ENCODE measurements around the gene TP53I11.
A peak's percentile ranks its signal among the peaks of the same experiment; 100 is the strongest.

TP53I11 gene

GRCh38 chr11:44912270-44912987 lies 38.3 kb downstream of the TP53I11 start:
- no peak for DNase-seq (ENCODE audit: low read depth)

DNA sequence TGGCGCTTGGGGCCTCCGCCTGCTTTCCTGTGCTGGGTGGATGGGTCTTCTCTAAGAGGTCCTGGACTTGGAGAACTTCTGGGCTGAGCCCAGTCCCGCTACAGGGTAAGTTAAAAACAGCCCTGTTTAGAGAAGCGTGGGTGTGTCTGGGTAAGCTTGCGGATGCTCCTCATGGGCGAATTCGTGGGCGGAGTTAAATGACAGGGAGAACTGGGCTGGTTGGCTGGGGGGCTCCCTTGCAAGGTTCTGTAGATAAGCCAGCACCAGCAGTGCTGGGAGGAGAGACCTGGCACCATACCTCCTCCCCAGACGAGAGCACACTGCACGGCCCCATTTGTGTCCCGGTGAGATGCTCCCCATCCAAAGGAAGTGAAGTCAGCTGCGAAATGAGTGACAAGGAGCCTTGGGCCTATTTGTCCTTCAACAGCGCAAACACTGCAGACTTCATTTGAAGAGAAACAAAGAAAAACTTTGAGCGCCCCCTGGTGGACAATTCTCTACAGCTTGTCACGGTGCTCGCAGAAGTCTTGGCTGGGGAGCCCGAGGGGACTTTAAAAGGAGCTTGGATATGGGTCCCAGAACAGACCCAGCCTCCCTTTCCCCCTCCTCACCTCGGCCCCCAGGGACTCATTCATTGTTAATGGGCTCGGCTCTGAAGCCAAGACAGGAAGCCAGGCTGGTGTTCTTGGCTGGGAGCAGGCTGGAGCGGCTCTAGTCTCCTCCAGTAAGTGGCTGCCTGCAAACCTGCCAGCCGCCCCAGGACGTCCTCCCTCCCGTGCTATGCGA lies 39.5 kb downstream of the TP53I11 start:
- peak; percentile 73 for DNase-seq (ENCODE audit: low read depth)

GRCh38 chr11:44910591-44910990 lies 40.1 kb downstream of the TP53I11 start:
- no peak for DNase-seq (ENCODE audit: low read depth)

DNA sequence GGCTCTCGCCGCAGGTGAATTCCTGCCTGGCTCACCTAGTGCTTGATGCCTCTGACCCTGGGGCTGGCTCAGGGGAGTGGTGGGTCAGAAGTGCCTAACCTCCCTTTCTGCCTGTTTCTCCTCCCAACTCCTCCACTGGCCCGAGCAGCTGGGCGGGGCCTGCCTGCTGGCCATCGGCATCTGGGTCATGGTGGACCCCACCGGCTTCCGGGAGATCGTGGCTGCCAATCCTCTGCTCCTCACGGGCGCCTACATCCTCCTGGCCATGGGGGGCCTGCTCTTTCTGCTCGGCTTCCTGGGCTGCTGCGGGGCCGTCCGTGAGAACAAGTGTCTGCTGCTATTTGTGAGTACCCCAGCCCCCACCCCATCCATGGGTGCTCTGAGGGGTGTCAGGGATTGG lies 41.1 kb downstream of the TP53I11 start:
- DNase-seq (ENCODE audit: low read depth), result no peak

DNA sequence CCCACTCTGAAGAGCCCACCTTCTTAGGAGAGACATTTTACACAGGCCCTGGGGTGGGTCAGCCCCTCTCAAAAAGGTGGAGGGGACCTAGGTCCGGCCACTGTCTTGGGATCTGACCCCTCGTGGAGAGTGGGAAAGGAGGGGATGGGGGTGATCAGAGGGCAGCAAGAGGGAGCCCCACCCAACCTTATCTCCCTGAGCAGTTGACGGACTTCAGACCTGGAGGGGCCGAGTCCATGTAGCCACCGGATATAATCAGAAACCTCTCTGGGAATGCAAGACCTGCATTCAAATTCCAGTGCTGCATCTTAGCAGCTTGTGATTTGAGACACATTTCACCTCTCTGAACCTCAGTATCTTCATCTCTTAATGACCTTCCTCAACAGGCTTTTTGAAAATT lies 44.0 kb downstream of the TP53I11 start:
- DNase-seq (ENCODE audit: low read depth), result no peak

GRCh38 chr11:44905131-44905866 lies 45.4 kb downstream of the TP53I11 start:
- no peak for DNase-seq (ENCODE audit: low read depth)

DNA sequence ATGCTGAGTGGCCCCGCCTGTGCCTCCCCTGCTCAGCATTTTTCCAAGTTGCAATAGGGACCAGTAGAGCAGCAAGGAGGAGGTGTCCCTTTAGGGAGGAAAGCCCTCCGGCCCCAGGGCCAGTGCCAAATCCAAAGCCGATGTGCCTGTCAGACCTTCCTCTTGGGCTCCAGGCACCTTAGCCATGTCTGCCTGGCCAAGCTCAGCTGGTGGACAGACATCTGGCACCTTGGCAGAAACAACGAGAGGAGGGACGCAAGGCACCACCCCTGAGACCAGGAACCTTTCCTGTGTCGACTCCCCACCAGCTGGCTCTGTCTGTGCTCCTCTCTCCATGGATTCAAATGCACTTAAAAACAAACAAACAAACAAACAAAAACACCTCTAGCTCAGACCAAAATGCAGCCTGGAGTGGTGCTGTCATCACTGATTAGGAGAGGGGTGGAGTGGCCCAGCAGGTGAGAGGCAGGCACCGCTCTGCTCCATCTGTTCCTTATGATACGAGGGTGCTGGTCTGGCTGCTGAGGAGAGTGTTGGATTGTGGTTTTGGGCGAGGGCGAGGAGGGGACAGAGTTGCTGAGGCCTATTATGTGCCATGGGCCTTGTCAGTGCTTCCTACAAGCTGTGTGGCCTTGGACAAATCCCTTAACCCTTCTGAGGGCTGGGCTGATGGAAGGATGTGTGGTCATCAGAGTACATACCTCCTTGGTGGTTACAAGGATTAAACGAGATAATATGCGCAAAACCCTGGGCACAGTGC lies 46.2 kb downstream of the TP53I11 start:
- DNase-seq (ENCODE audit: low read depth), result no peak

- no peak for DNase-seq (ENCODE audit: low read depth)
These were observed 47.2 kb downstream of the TP53I11 start for GRCh38 chr11:44903518-44903917.

GRCh38 chr11:44903035-44903434 lies 47.6 kb downstream of the TP53I11 start:
- no peak for DNase-seq (ENCODE audit: low read depth)

DNA sequence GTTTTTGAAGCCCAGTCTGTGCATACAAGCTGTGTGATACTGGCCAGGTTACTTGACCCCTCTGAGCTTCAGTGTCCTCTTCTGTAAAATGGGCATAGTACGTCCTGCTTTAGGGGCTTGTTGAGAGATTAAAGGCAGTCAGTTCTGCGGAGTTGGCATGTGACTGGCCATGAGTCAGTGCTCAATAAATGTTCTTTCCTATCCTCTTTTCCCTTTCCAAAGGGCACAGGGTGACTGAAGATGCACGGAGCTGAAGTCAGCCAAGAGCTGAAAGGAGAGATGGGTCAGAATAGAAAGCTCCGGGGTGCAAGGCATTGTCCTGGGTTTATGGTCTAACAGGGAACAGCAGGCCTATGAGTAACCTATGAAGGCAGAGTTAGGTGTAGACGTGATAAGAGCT lies 48.9 kb downstream of the TP53I11 start:
- DNase-seq (ENCODE audit: low read depth), result no peak

DNA sequence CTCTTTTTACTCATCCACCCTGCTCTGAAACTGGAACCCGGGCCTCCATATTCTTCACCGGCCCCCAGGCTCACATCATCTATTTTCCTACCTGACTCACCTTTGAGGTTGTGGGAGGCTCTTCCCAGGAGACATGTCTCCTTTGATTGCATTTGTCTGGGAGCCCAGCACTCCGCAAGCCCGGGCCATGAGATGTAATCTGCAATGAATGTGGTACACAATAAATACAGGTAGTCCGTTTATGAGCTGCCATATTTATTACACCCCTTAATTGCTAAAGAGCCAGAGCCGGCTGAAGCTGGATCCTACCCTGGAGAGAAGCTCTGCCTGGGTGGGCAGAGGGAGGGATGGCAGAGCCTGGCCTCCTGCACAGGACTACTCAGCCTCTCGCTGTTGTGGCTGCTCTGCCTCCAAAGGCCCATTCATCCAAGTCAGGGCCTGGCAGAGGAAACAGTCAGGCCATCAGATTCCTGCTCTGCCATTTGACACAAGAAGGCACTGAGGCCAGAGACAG lies 49.5 kb downstream of the TP53I11 start:
- no peak for DNase-seq (ENCODE audit: low read depth)

DNA sequence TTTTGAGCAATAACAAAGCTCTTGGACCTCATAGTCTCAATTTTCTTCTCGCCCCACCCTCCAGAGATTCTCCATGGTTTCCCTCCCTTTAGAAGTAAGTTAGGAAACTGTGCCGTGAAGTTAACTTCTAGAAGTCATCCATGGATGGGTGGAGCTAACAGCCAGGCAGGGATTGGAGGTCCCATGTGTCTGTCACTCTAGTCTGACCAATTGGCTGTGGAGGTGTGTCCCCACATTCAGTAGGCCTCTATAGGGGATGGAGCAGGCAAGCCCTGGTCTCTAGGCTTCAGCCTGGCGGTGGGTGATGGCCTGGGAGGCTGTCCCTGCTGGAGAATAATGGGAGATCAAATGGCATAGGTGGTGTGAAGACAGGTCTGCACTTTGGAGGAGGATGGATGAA lies 50.7 kb downstream of the TP53I11 start:
- DNase-seq (ENCODE audit: low read depth), result peak; percentile 68

DNA sequence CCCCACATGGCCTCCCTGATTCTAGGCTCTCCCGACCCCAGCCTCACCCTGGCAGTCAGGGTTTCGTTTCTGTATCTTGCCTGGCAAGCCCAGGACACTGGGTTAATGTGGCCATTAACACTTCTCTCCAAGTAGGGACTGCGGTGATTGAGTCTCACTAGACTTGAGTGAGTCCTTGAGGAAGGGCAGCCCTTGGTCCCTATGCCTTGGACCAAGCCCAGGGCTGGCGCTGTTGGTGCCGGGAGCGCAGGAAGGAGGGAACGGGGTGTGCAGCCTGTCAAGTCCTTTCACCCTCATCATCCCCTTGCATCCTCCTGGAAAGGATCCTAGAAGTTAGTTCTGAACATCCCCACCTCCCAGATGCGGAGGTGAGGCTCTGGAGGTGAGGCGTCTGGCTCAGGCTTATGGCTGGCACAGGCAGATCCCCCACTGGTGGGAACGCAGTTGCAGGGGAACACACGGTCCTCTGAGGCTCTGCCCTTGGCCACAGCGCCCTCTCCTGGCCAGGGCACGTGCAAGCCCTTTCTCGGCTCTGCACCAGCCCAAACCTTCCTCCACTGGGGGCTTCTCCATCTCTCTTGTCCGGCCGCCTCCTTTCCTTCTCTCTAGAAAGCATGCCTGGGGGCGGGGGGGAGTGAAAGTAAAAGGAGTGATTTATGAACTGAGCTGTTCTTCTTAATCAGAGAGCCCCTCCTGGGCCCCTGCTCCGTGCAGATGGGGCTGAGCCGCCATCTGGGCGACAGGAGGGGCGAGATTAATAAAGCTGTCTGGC lies 56.7 kb downstream of the TP53I11 start:
- DNase-seq (ENCODE audit: low read depth), result no peak

DNA sequence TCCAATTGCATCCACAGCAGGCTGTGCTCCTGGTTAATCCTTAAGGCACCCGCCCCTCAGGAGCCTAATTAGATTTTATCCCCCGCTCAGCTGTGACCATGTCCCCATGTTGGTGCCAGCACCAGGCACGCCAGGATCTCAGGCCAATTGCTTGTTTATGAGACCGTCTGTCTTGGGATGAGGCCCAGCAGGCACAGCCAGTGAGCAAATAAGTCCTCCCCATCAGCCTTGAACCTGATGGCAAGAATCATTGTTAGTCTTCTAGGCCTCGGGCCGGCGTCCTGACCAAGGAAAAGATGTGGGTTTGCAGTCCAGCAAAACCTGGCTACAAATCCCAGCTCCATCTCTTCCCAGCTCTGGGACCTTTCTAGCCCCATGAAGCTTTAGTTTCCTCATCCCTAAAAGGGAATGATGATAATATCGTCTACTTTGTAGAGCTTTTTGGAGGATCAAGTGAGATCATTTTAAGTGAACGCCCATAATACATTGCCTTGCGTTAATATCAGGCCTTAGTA lies 57.3 kb downstream of the TP53I11 start:
- DNase-seq (ENCODE audit: low read depth), result no peak

DNA sequence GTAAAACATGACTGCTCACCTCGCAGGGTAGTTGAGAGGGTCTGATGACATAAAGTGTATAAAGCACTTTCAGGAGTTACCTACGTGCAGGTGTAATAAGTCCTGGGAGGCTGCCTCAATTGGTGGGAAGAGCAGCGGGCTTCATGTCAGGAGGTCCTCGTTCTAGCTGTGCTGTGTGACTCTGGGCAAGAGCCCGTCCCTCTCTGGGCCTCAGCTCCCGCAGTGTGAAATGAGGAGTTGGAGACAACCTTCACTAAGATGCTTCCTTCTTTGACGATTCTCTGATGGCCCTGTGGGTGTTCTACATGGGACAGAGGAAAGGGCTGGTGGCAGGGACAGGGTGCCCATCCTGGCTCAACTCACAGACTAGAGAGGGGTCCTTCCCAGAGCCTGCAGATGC lies 57.8 kb downstream of the TP53I11 start:
- no peak for DNase-seq (ENCODE audit: low read depth)

DNA sequence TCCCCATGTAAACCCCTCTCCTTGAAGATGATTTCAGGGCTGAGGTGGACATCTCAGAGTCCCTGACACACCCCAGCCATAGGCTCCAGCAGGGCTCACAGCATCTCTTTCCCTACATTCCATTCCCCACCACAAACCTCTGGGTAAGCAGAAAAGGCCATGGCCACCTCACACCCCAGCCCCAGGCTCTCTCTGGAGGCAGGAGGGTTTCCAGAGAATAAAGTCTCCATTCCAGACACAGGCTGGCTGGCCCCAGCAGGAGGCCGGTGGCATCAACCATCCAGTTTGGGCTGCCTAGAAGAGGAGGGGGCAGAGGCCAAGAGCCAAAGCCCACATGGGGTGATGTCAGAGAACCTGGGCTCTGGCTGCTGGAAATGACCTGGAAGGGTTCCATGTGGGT lies 61.4 kb downstream of the TP53I11 start:
- DNase-seq (ENCODE audit: low read depth), result no peak

- DNase-seq (ENCODE audit: low read depth), result no peak
These were observed 63.0 kb downstream of the TP53I11 start for GRCh38 chr11:44887636-44888035.

GRCh38 chr11:44886790-44887140 lies 63.9 kb downstream of the TP53I11 start:
- DNase-seq (ENCODE audit: low read depth), result no peak

DNA sequence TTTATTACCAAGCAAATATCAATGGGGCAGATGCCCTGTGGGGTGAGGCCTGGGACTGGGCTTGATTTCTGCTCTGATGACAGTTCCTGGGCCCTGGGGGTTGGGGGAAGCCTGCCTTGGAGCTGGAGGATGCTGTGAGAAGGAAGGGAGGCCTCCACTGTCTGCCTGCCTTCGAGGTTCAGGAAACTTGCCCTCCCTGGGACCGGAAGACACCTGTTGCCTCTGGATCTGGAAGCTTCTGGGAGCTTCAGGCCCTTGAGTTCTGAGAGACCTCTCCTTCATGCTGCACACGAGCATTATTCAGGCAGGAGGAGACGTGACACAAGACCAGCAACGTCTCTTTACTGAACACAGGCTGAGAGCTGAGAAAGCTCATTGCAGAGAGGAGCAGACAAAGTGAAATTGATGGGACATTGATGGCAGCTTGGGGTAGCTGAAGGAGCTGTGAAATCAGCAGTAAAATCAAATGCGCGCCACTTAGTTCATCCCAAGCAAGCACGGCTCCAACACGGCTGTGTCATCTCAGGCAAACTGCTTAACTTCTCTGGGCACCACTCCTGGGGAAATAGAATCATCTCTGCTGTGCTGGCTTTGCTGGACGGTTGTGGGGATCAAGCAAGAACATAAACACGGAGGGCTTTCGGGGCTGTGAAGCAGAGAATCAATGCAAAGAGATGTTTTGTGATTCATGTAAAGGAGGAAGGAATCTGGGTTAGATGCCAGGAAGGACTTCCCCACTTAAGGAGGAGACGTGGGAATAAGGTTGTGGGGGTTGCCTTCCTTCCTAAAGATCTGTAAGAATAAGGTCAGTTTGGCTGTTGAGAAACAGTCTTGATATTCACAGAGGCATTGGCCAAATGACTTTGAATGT lies 64.5 kb downstream of the TP53I11 start:
- no peak for DNase-seq (ENCODE audit: low read depth)
